Astrocyte (in vitro differentiated cells and primary cell): Measurements from ENCODE around the gene RBM46. TPM values are rescaled to one million over a fixed set of nuclear protein-coding genes. Genes with fewer than 3 reads are reported as not detected.

Source experiments
- DNase-seq: peaks from one replicate; pipeline ENCODE4 v3.0.0-alpha.2; 2010; ENCODE audit warnings: low read depth
- FAIRE-seq: peaks from 2 replicates; lab custom pipeline; 2011; peaks lifted over from hg19 to GRCh38; lab: Jason Lieb, UNC
- H2AFZ ChIP-seq: 2 replicates; pipeline ENCODE4 v1.6.0; 2012; ENCODE audit warnings: low read depth, low read length, inconsistent platforms
- H3K27ac ChIP-seq: 2 replicates; pipeline ENCODE4 v1.5.1; 2011; ENCODE audit warnings: low read depth, low read length, inconsistent platforms
- H3K27me3 ChIP-seq: 2 replicates; pipeline ENCODE4 v1.6.0; 2011; ENCODE audit warnings: low read length, inconsistent platforms; ENCODE audit not compliant: insufficient read depth
- H3K36me3 ChIP-seq: 2 replicates; pipeline ENCODE4 v1.5.1; 2011; ENCODE audit warnings: low read length, inconsistent platforms; ENCODE audit not compliant: insufficient read depth
- H3K4me1 ChIP-seq: 2 replicates; pipeline ENCODE4 v1.5.1; 2011; ENCODE audit warnings: low read length, inconsistent platforms; ENCODE audit not compliant: insufficient read depth
- H3K4me2 ChIP-seq: 2 replicates; pipeline ENCODE4 v1.6.0; 2012; ENCODE audit warnings: low read length, inconsistent platforms
- H3K4me3 ChIP-seq: 2 replicates; pipeline ENCODE4 v1.5.1; 2011; ENCODE audit warnings: low read depth, mild to moderate bottlenecking, low read length, inconsistent platforms; ENCODE audit not compliant: insufficient read depth
- H3K79me2 ChIP-seq: 2 replicates; pipeline ENCODE4 v1.6.0; 2012; ENCODE audit warnings: mild to moderate bottlenecking, low read length, inconsistent platforms; ENCODE audit not compliant: insufficient read depth
- H3K9ac ChIP-seq: 2 replicates; pipeline ENCODE4 v1.6.0; 2012; ENCODE audit warnings: mild to moderate bottlenecking, low read length, inconsistent platforms
- H3K9me3 ChIP-seq: 2 replicates; pipeline ENCODE4 v1.5.1; 2012; ENCODE audit warnings: low read depth, mild to moderate bottlenecking, low read length, inconsistent platforms; ENCODE audit not compliant: insufficient read depth
- H4K20me1 ChIP-seq: 2 replicates; pipeline ENCODE4 v1.6.0; 2012; ENCODE audit warnings: low read length, inconsistent platforms; ENCODE audit not compliant: insufficient read depth
- H3K27ac Mint-ChIP-seq: one replicate; pipeline ENCODE4 v1.8.0; 2021; ENCODE audit warnings: mild to moderate bottlenecking, mixed read lengths; ENCODE audit not compliant: unreplicated experiment
- H3K27me3 Mint-ChIP-seq: one replicate; pipeline ENCODE4 v1.8.0; 2021; ENCODE audit warnings: low read depth, mixed read lengths; ENCODE audit not compliant: unreplicated experiment
- H3K36me3 Mint-ChIP-seq: one replicate; pipeline ENCODE4 v1.8.0; 2021; ENCODE audit warnings: low read depth, mixed read lengths; ENCODE audit not compliant: unreplicated experiment
- H3K4me1 Mint-ChIP-seq: one replicate; pipeline ENCODE4 v1.8.0; 2021; ENCODE audit warnings: low read depth, mixed read lengths; ENCODE audit not compliant: unreplicated experiment
- H3K4me3 Mint-ChIP-seq: one replicate; pipeline ENCODE4 v1.8.0; 2021; ENCODE audit warnings: mild to moderate bottlenecking, moderate library complexity, mixed read lengths; ENCODE audit not compliant: unreplicated experiment
- H3K9me3 Mint-ChIP-seq: one replicate; pipeline ENCODE4 v1.8.0; 2021; ENCODE audit warnings: mild to moderate bottlenecking, mixed read lengths; ENCODE audit not compliant: unreplicated experiment
- CTCF ChIP-seq: IDR thresholded peaks from 2 replicates; pipeline ENCODE4 v1.5.1; 2011; ENCODE audit warnings: low read depth, mild to moderate bottlenecking, inconsistent platforms, low read length, moderate library complexity; ENCODE audit not compliant: insufficient read depth
- EZH2 ChIP-seq: IDR thresholded peaks from 2 replicates; pipeline ENCODE4 v1.6.1; 2012; ENCODE audit warnings: mild to moderate bottlenecking, low read length, inconsistent platforms; ENCODE audit not compliant: insufficient read depth
- total RNA-seq: library from RNA; stranded (reverse); gene quantifications from 2 replicates; pipeline ENCODE4 v1.2.1, GENCODE V29; 2021

RBM46 gene
- total RNA-seq, 1 donor from 2014 or later: not detected

DNA sequence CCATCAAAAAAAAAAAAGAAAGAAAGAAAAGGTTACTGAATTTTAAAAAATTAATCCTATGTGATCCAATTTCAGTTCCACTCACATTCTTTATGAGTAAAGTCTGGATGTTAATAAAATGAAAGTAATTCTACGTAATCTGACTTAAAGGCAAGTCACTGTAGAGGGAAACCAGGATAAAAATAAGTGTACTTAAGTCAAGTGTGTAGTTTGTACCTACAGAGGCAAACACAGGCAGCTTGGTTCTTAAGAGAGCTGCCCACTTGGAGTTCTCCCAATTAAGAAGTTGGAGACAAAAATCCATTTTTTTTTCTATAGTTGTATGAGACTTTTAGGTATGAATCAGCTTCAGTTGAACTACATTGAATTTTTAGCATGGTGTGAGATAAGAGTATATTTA, 44.3 kb upstream of the RBM46 start:
- H2AFZ ChIP-seq: no peak overlapping the region
- H3K4me2 ChIP-seq: no peak overlapping the region
- Mint-ChIP-seq H3K4me1 (no peaks in the 10 kb centered on the region), H3K27ac (no peak overlapping the region), H3K9me3 (peaks cover 2% of the 10 kb centered on the region), H3K4me3 (no peak overlapping the region), H3K27me3 (peaks cover 15% of the 10 kb centered on the region), H3K36me3 (no peaks in the 10 kb centered on the region)
- no peaks in the 10 kb centered on the region for H3K79me2 ChIP-seq
- no peak overlapping the region for H3K9ac ChIP-seq
- no peak overlapping the region for H3K27ac ChIP-seq
- TF ChIP-seq EZH2 (no peak), CTCF (no peak)
- DNase-seq (no peak), FAIRE-seq (no peak)
- no peaks in the 10 kb centered on the region for H3K9me3 ChIP-seq
- H3K4me1 ChIP-seq: no peaks in the 10 kb centered on the region
- no peak overlapping the region for H3K4me3 ChIP-seq
- H3K36me3 ChIP-seq: no peaks in the 10 kb centered on the region
- peaks cover 8% of the 10 kb centered on the region for H3K27me3 ChIP-seq
- no peaks in the 10 kb centered on the region for H4K20me1 ChIP-seq

DNA sequence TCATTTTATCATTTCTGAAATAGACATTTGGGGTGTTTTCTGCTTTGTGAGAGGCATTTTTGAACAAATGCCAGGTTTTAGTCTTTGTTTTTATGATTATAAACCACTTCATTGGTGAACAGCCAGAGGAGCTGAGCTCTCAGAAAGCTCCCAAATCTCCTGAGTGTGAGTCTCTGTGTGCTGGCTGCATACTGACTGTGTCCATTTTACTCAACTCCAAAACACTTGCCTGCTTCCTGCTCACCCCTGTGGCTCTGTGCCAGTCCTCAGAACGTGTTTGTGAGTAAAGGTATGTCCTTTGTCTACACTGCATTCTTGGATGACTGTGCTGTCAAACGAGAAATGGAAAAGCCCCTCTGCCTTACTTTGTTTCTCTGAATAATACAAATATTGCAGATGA, 42.6 kb upstream of the RBM46 start:
- peaks cover 11% of the 10 kb centered on the region for H3K4me1 ChIP-seq
- H3K9ac ChIP-seq: no peak overlapping the region
- no peaks in the 10 kb centered on the region for H4K20me1 ChIP-seq
- Mint-ChIP-seq H3K4me1 (no peaks in the 10 kb centered on the region), H3K27ac (no peak overlapping the region), H3K27me3 (peaks cover 31% of the 10 kb centered on the region), H3K9me3 (peaks cover 2% of the 10 kb centered on the region), H3K36me3 (no peaks in the 10 kb centered on the region), H3K4me3 (no peak overlapping the region)
- no peak overlapping the region for H3K27ac ChIP-seq
- peaks cover 18% of the 10 kb centered on the region for H3K27me3 ChIP-seq
- H3K9me3 ChIP-seq: no peaks in the 10 kb centered on the region
- H3K4me2 ChIP-seq: no peak overlapping the region
- TF ChIP-seq CTCF: no peak
- no peak for TF ChIP-seq EZH2
- no peak for FAIRE-seq
- DNase-seq: peak; percentile 6
- no peak overlapping the region for H3K4me3 ChIP-seq
- H2AFZ ChIP-seq: no peak overlapping the region
- H3K36me3 ChIP-seq: no peaks in the 10 kb centered on the region
- no peaks in the 10 kb centered on the region for H3K79me2 ChIP-seq

GRCh38 chr4:154739111-154739510, 42.0 kb upstream of the RBM46 start:
- Histone ChIP-seq H2AFZ (no peak overlapping the region), H3K9ac (no peak overlapping the region), H3K27ac (no peak overlapping the region), H3K27me3 (peaks cover 25% of the 10 kb centered on the region), H3K4me1 (peaks cover 18% of the 10 kb centered on the region), H3K4me3 (no peak overlapping the region), H3K79me2 (no peaks in the 10 kb centered on the region), H4K20me1 (no peaks in the 10 kb centered on the region), H3K4me2 (no peak overlapping the region), H3K9me3 (no peaks in the 10 kb centered on the region), H3K36me3 (no peaks in the 10 kb centered on the region)
- FAIRE-seq: no peak
- H3K27me3 Mint-ChIP-seq: peaks cover 38% of the 10 kb centered on the region
- no peak overlapping the region for H3K27ac Mint-ChIP-seq
- no peaks in the 10 kb centered on the region for H3K36me3 Mint-ChIP-seq
- no peak for TF ChIP-seq EZH2
- TF ChIP-seq CTCF: no peak
- peaks cover 4% of the 10 kb centered on the region for H3K9me3 Mint-ChIP-seq
- no peak overlapping the region for H3K4me3 Mint-ChIP-seq
- H3K4me1 Mint-ChIP-seq: peaks cover 2% of the 10 kb centered on the region
- no peak for DNase-seq
